Fibroblast of lung (primary cell): Measurements from ENCODE around the gene SFR1. TPM values are rescaled to one million over a fixed set of nuclear protein-coding genes. Genes with fewer than 3 reads are reported as not detected.
A peak's percentile ranks its signal among the peaks of the same experiment; 100 is the strongest.

ENCODE experiments used
- DNase-seq, 2 donors: peaks; one replicate each; pipeline versions ENCODE4 v3.0.0 to v3.0.0-alpha.2; 2010; ENCODE audit warnings: low read depth in 2 of 2
- H2AFZ ChIP-seq: 2 replicates; pipeline ENCODE4 v1.5.1; 2012; ENCODE audit warnings: low read length, control low read depth, inconsistent platforms
- H3K27ac ChIP-seq: 2 replicates; pipeline ENCODE4 v1.5.1; 2011; ENCODE audit warnings: low read length, control low read depth; ENCODE audit not compliant: insufficient read depth
- H3K27me3 ChIP-seq: 2 replicates; pipeline ENCODE4 v1.5.1; 2011; ENCODE audit warnings: mild to moderate bottlenecking, low read length; ENCODE audit not compliant: control insufficient read depth, insufficient read depth
- H3K36me3 ChIP-seq: 2 replicates; pipeline ENCODE4 v1.5.1; 2011; ENCODE audit warnings: low read length; ENCODE audit not compliant: control insufficient read depth, insufficient read depth
- H3K4me1 ChIP-seq: 2 replicates; pipeline ENCODE4 v1.5.1; 2011; ENCODE audit warnings: low read length; ENCODE audit not compliant: control insufficient read depth, insufficient read depth; ENCODE audit errors: extremely low read depth
- H3K4me2 ChIP-seq: 2 replicates; pipeline ENCODE4 v1.5.1; 2011; ENCODE audit warnings: low read length, control low read depth; ENCODE audit not compliant: insufficient read depth; ENCODE audit errors: extremely low read depth
- H3K4me3 ChIP-seq, 4 experiments: fragments of 200-600 bp in 1 of 4; sonication (generic) in 1 of 4; replicated peaks in 1 of 4; 2 replicates each; pipeline ENCODE4 v1.5.1; 2011 to 2016; ENCODE audit warnings: low read length in 4 of 4, low read depth in 3 of 4, mild to moderate bottlenecking in 3 of 4, control low read depth in 2 of 4, inconsistent platforms in 1 of 4, mixed read lengths in 1 of 4; ENCODE audit not compliant: insufficient read depth in 1 of 4; ENCODE audit errors: control extremely low read depth in 1 of 4
- H3K79me2 ChIP-seq: 2 replicates; pipeline ENCODE4 v1.5.1; 2012; ENCODE audit warnings: mild to moderate bottlenecking, low read length, inconsistent platforms; ENCODE audit not compliant: control insufficient read depth, insufficient read depth
- H3K9ac ChIP-seq: 2 replicates; pipeline ENCODE4 v1.5.1; 2011; ENCODE audit warnings: mild to moderate bottlenecking, low read length, control low read depth; ENCODE audit not compliant: insufficient read depth
- H3K9me3 ChIP-seq: 2 replicates; pipeline ENCODE4 v1.5.1; 2012; ENCODE audit warnings: low read depth, low read length; ENCODE audit not compliant: control insufficient read depth, insufficient read depth
- H4K20me1 ChIP-seq: 2 replicates; pipeline ENCODE4 v1.5.1; 2011; ENCODE audit warnings: low read length; ENCODE audit not compliant: control insufficient read depth, insufficient read depth; ENCODE audit errors: extremely low read depth
- EZH2 ChIP-seq: IDR thresholded peaks from 2 replicates; pipeline ENCODE4 v1.5.1; 2012; ENCODE audit warnings: low read length, control low read depth, mild to moderate bottlenecking; ENCODE audit errors: missing control alignments
- polyA plus RNA-seq, 2 donors: library from polyadenylated mRNA; depleted of rRNA in 1 of 2; stranded (reverse) in 1 of 2; unstranded in 1 of 2; fragments of >200 nt; gene quantifications; 2 replicates each; pipeline ENCODE4 v1.2.1, GENCODE V29; 2011 to 2012; ENCODE audit warnings: missing spikeins in 1 of 2
- total RNA-seq: library from RNA; depleted of rRNA; stranded (reverse); fragments of >200 nt; gene quantifications from 2 replicates; pipeline ENCODE4 v1.2.1, GENCODE V29; 2014
- TF ChIP-seq, protein P1 (sequence below), 2 donors: IDR thresholded peaks in 1 of 2; conservative IDR thresholded peaks in 1 of 2; 1 replicate in 1 of 2; 2 replicates in 1 of 2; pipeline ENCODE4 v1.5.1; 2011 to 2012; ENCODE audit warnings: low read length in 2 of 2, control low read depth in 1 of 2, inconsistent platforms in 1 of 2, low read depth in 1 of 2, mild to moderate bottlenecking in 1 of 2

Gene SFR1
- total and polyA plus RNA-seq, 2 donors (not counting 1 experiment from before 2014, with no cell fraction given): 5.2 to 5.4 TPM

DNA sequence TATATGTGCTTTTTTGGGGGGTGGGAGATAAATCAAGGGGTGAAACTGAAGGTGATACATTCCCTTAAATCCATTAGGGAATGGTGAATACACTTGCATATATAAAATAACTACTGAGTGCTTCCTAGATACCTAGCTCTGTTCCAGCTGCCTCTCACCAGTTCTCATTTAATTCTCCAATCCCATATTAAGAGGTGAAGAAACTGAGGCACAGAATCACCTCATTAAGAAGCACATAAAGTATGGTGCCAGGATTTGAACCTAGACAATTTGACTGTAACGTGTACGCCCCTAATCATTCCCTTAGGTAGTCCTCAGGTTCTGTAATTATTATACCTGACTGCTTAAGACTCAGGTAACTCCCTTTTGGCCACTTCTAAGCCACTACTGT lies 1.5 kb upstream of the SFR1 start:
- Histone ChIP-seq H3K4me1 (peaks cover 5% of the 10 kb centered on the region), H3K27ac (peak overlapping the region; percentile 97), H3K27me3 (no peaks in the 10 kb centered on the region), H3K4me3 (peak overlapping the region in 3 of 4 experiments; percentile 35 to 88 (median 86)), H3K9ac (no peak overlapping the region), H3K36me3 (no peaks in the 10 kb centered on the region), H3K79me2 (no peaks in the 10 kb centered on the region), H3K9me3 (no peaks in the 10 kb centered on the region), H4K20me1 (no peaks in the 10 kb centered on the region), H2AFZ (peak overlapping the region; percentile 90), H3K4me2 (peak overlapping the region; percentile 73)
- no peak for DNase-seq
- no peak for TF ChIP-seq EZH2
- TF ChIP-seq, protein P1, sequence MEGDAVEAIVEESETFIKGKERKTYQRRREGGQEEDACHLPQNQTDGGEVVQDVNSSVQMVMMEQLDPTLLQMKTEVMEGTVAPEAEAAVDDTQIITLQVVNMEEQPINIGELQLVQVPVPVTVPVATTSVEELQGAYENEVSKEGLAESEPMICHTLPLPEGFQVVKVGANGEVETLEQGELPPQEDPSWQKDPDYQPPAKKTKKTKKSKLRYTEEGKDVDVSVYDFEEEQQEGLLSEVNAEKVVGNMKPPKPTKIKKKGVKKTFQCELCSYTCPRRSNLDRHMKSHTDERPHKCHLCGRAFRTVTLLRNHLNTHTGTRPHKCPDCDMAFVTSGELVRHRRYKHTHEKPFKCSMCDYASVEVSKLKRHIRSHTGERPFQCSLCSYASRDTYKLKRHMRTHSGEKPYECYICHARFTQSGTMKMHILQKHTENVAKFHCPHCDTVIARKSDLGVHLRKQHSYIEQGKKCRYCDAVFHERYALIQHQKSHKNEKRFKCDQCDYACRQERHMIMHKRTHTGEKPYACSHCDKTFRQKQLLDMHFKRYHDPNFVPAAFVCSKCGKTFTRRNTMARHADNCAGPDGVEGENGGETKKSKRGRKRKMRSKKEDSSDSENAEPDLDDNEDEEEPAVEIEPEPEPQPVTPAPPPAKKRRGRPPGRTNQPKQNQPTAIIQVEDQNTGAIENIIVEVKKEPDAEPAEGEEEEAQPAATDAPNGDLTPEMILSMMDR (conservative IDR thresholded peaks at IDR 0.05 in 1 of 2, IDR thresholded peaks at IDR 0.05 in 1 of 2; ENCODE audit: low read depth in 1 of 2, low read length in 2 of 2): no peak

GRCh38 chr10:104120903-104121484 lies 977 bp upstream of the SFR1 start:
- peak overlapping the region; percentile 44 to 88 (median 78) for H3K4me3 ChIP-seq
- DNase-seq: peak; percentile 95 to 97
- H4K20me1 ChIP-seq: no peaks in the 10 kb centered on the region
- peaks cover 5% of the 10 kb centered on the region for H3K4me1 ChIP-seq
- H3K79me2 ChIP-seq: no peaks in the 10 kb centered on the region
- H3K27me3 ChIP-seq: no peaks in the 10 kb centered on the region
- peak overlapping the region; percentile 85 for H3K9ac ChIP-seq
- peak overlapping the region; percentile 73 for H3K4me2 ChIP-seq
- H3K36me3 ChIP-seq: no peaks in the 10 kb centered on the region
- H2AFZ ChIP-seq: peak overlapping the region; percentile 90
- H3K9me3 ChIP-seq: no peaks in the 10 kb centered on the region
- H3K27ac ChIP-seq: peak overlapping the region; percentile 97
- TF ChIP-seq, protein P1 (conservative IDR thresholded peaks at IDR 0.05 in 1 of 2, IDR thresholded peaks at IDR 0.05 in 1 of 2; ENCODE audit: low read depth in 1 of 2, low read length in 2 of 2): no peak
- no peak for TF ChIP-seq EZH2

- H3K27ac ChIP-seq: peak overlapping the region; percentile 62
- peak overlapping the region; percentile 59 to 88 (median 80) for H3K4me3 ChIP-seq
- peak in 1 of 2 donors; percentile 20 for DNase-seq
- H2AFZ ChIP-seq: peak overlapping the region; percentile 77
- no peaks in the 10 kb centered on the region for H3K79me2 ChIP-seq
- H4K20me1 ChIP-seq: no peaks in the 10 kb centered on the region
- H3K9ac ChIP-seq: peak overlapping the region; percentile 56
- H3K4me1 ChIP-seq: peaks cover 5% of the 10 kb centered on the region
- no peaks in the 10 kb centered on the region for H3K27me3 ChIP-seq
- H3K9me3 ChIP-seq: no peaks in the 10 kb centered on the region
- peak overlapping the region; percentile 82 for H3K4me2 ChIP-seq
- TF ChIP-seq, protein P1 (conservative IDR thresholded peaks at IDR 0.05 in 1 of 2, IDR thresholded peaks at IDR 0.05 in 1 of 2; ENCODE audit: low read depth in 1 of 2, low read length in 2 of 2): no peak
- TF ChIP-seq EZH2: no peak
- no peaks in the 10 kb centered on the region for H3K36me3 ChIP-seq
Observed at GRCh38 chr10:104122225-104123107, 495 bp downstream of the SFR1 start.
